ENCODE measurements around the gene ASB10. TPM values are rescaled to one million over a fixed set of nuclear protein-coding genes. Genes with fewer than 3 reads are reported as not detected.

Gene ASB10, protein sequence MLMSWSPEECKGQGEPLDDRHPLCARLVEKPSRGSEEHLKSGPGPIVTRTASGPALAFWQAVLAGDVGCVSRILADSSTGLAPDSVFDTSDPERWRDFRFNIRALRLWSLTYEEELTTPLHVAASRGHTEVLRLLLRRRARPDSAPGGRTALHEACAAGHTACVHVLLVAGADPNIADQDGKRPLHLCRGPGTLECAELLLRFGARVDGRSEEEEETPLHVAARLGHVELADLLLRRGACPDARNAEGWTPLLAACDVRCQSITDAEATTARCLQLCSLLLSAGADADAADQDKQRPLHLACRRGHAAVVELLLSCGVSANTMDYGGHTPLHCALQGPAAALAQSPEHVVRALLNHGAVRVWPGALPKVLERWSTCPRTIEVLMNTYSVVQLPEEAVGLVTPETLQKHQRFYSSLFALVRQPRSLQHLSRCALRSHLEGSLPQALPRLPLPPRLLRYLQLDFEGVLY
- not detected for polyA plus RNA-seq (2012; ENCODE audit: low read depth, missing spikeins)

DNA sequence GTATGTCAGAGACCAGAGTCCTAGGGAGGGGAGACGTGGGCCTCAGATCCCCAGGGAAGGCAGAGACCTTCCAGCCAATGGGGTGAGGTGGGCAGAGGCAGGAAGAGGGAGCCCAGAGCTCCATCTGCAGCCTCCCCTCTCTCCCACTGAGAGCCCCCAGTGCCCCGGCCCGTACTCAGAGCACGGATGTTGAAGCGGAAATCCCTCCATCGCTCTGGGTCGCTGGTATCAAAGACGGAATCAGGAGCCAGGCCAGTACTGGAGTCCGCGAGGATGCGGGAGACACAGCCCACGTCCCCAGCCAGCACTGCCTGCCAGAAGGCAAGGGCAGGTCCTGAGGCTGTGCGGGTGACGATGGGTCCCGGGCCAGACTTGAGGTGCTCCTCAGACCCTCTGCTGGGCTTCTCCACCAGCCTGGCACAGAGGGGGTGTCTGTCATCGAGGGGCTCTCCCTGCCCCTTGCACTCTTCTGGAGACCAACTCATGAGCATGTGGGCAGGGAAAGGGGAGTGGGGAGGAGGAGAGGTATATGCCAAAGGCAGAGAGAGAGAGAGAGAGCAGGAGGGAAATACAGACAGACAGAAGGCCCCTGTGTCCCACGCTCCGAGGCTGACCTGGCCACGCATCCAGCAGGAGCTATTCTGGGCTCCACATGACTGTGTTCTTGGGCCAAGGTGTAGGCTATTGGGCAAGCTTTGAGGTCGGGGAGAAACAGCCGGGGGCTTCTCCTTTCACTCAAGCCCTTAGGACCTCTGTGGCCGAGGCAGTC, at the start of gene ASB10:
Gene ASB10 (minus strand): TSS at position 611 of the 769 bp plus-strand sequence. CDS start 120 bp downstream, at position 491.
- no peak for FAIRE-seq
- DNase-seq (ENCODE audit: insufficient read length, low spot score), result no peak
- TF ChIP-seq POU2F2 (IDR thresholded peaks at IDR 0.05; ENCODE audit: low read depth, low read length), result no peak
- no peak for TF ChIP-seq SPI1 (IDR thresholded peaks at IDR 0.05; ENCODE audit: low read depth, low read length)

DNA sequence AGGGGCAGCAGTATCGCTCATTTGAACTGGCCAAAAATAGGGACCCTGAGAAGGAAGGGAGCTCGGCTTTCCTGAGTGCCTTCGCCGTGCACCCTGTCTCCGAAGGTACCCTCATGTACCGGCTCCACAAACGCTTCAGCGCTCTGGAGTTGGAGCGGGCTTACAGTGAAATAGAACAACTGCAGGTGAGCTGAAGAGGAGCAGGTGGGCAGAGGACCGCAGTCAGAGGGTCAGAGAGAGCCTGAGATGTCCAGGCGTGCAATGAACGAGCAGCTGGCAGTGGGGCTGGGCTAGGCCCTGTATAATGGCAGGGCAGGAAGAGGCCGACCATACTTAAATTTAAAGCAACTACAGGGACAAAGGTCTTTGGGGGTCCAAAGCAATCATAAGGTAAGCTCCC, 49.4 kb upstream of the ASB10 start:
- TF ChIP-seq SPI1 (IDR thresholded peaks at IDR 0.05; ENCODE audit: low read depth, low read length), result no peak
- TF ChIP-seq PAX5 (IDR thresholded peaks at IDR 0.05; ENCODE audit: insufficient read depth, low read length, severe bottlenecking), result no peak
- TF ChIP-seq POU2F2 (IDR thresholded peaks at IDR 0.05; ENCODE audit: low read depth, low read length), result no peak
- TF ChIP-seq POLR2A (IDR thresholded peaks at IDR 0.05; ENCODE audit: low read depth, low read length), result no peak
- TF ChIP-seq TAF1 (IDR thresholded peaks at IDR 0.05; ENCODE audit: low read depth, low read length), result no peak
- FAIRE-seq, result no peak

GRCh38 chr7:151235091-151235787, 48.2 kb upstream of the ASB10 start:
- FAIRE-seq, result no peak
- no peak for TF ChIP-seq SPI1 (IDR thresholded peaks at IDR 0.05; ENCODE audit: low read depth, low read length)
- no peak for DNase-seq (ENCODE audit: insufficient read length, low spot score)

More for the DNA sequence above, 49.4 kb upstream of the ASB10 start:
- DNase-seq (ENCODE audit: insufficient read length, low spot score), result no peak

DNA sequence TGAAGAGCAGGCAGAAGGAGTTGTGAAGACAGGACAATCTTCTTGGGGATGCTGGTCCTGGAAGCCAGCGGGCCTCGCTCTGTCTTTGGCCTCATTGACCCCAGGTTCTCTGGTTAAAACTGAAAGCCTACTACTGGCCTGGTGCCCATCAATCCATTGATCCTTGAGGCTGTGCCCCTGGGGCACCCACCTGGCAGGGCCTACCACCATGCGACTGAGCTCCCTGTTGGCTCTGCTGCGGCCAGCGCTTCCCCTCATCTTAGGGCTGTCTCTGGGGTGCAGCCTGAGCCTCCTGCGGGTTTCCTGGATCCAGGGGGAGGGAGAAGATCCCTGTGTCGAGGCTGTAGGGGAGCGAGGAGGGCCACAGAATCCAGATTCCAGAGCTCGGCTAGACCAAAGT, 46.8 kb upstream of the ASB10 start:
- FAIRE-seq (no peak), DNase-seq (ENCODE audit: insufficient read length, low spot score) (no peak)
- TF ChIP-seq SPI1 (IDR thresholded peaks at IDR 0.05; ENCODE audit: low read depth, low read length) (no peak), POLR2AphosphoS5 (IDR thresholded peaks at IDR 0.05; ENCODE audit: low read depth, low read length) (no peak), TAF1 (IDR thresholded peaks at IDR 0.05; ENCODE audit: low read depth, low read length) (no peak), POLR2A (IDR thresholded peaks at IDR 0.05; ENCODE audit: low read depth, low read length) (no peak), PAX5 (IDR thresholded peaks at IDR 0.05; ENCODE audit: insufficient read depth, low read length, severe bottlenecking) (no peak), POU2F2 (IDR thresholded peaks at IDR 0.05; ENCODE audit: low read depth, low read length) (no peak)

GRCh38 chr7:151232917-151233701, 46.1 kb upstream of the ASB10 start:
- TF ChIP-seq POLR2AphosphoS5 (IDR thresholded peaks at IDR 0.05; ENCODE audit: low read depth, low read length), result 0 out of 2 replicates have a peak, but pooled peaks have one; percentile 30
- TF ChIP-seq POU2F2 (IDR thresholded peaks at IDR 0.05; ENCODE audit: low read depth, low read length), result no peak
- TF ChIP-seq TAF1 (IDR thresholded peaks at IDR 0.05; ENCODE audit: low read depth, low read length), result peak; percentile 29; the same call in 1 of the 2 replicates
- TF ChIP-seq PAX5 (IDR thresholded peaks at IDR 0.05; ENCODE audit: insufficient read depth, low read length, severe bottlenecking), result no peak

DNA sequence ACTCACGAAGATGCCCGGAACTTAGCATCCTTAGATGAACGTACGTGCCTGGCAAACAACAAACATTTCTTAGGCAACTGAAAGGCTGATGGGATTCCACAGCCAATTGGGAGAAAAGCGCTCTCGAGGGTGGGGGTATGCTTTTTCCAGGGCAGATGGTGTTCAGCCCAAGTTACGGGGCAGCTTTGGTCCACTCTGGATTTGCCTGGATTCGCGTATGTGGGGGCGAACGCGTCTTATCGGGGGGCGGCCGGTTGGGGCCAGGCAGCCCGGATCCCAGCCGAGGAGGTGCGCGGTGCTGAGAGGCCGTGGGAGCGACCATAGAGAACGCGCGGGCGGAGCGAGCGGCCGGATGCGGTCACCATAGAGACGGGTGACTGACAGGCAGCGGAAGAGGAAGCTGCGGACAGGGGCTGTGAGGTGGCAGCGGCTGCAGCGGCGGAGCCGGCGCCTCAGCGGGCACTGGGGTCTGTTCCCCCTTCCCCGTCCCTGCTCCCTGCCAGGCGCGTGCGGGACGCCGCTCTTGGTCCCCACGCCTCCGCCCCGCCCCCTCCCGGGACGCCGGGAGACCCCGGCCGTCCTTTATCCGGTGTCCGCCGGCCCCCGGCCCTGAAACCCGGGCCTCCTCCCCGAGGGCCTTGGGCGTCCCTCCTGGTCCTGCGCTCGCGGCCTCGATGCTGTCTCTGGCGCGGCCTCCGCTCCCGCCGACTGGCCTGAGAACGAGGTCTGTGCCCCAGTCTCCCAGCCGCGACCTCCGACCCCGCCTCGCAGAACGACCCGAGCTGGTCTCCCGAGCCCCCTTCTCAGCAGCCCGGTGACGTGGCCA, 45.3 kb upstream of the ASB10 start, which contains the start of gene CHPF2:
Gene CHPF2 (plus strand): TSS at position 393 of the 826 bp plus-strand sequence. CDS start 1,529 bp downstream, outside the sequence.
- TF ChIP-seq PAX5 (IDR thresholded peaks at IDR 0.05; ENCODE audit: insufficient read depth, low read length, severe bottlenecking) (no peak), SPI1 (IDR thresholded peaks at IDR 0.05; ENCODE audit: low read depth, low read length) (peak; percentile 76), POLR2AphosphoS5 (IDR thresholded peaks at IDR 0.05; ENCODE audit: low read depth, low read length) (peak; percentile 89), POLR2A (IDR thresholded peaks at IDR 0.05; ENCODE audit: low read depth, low read length) (peak; percentile 88), POU2F2 (IDR thresholded peaks at IDR 0.05; ENCODE audit: low read depth, low read length) (peak; percentile 65), TAF1 (IDR thresholded peaks at IDR 0.05; ENCODE audit: low read depth, low read length) (peak; percentile 70; the same call in 1 of the 2 replicates)
- peak; percentile 71 for FAIRE-seq
- DNase-seq (ENCODE audit: insufficient read length, low spot score), result peak; percentile 98

More at GRCh38 chr7:151232917-151233701, 46.1 kb upstream of the ASB10 start:
- peak; percentile 52 for FAIRE-seq
- DNase-seq (ENCODE audit: insufficient read length, low spot score), result peak; percentile 65

DNA sequence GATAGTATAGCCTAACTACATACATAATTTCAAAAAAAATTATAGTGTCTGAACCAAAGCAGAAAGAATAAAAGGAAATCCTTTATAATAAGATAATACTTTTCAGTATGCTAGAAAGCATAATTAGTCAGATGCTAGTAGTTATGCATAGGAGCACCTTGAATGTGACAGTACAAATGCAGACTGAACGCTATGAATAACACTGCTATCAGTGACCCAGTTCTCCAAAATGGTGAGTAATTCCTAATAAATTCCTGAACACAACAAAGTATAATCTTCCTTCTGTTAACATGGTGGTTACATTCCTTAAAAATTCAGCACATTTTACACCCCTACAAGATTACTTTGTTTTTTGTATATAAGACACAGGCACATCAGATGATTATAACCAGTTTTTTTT, 44.0 kb upstream of the ASB10 start:
- TF ChIP-seq PAX5 (IDR thresholded peaks at IDR 0.05; ENCODE audit: insufficient read depth, low read length, severe bottlenecking) (no peak), POU2F2 (IDR thresholded peaks at IDR 0.05; ENCODE audit: low read depth, low read length) (no peak), TAF1 (IDR thresholded peaks at IDR 0.05; ENCODE audit: low read depth, low read length) (no peak), POLR2AphosphoS5 (IDR thresholded peaks at IDR 0.05; ENCODE audit: low read depth, low read length) (no peak), SPI1 (IDR thresholded peaks at IDR 0.05; ENCODE audit: low read depth, low read length) (no peak), POLR2A (IDR thresholded peaks at IDR 0.05; ENCODE audit: low read depth, low read length) (no peak)
- DNase-seq (ENCODE audit: insufficient read length, low spot score) (no peak), FAIRE-seq (no peak)

- FAIRE-seq, result no peak
- no peak for DNase-seq (ENCODE audit: insufficient read length, low spot score)
- TF ChIP-seq PAX5 (IDR thresholded peaks at IDR 0.05; ENCODE audit: insufficient read depth, low read length, severe bottlenecking), result no peak
- TF ChIP-seq TAF1 (IDR thresholded peaks at IDR 0.05; ENCODE audit: low read depth, low read length), result no peak
Observed at GRCh38 chr7:151229249-151229648, 42.2 kb upstream of the ASB10 start.
